Measurements from ENCODE around the gene GTSF1L.

GTSF1L gene

DNA sequence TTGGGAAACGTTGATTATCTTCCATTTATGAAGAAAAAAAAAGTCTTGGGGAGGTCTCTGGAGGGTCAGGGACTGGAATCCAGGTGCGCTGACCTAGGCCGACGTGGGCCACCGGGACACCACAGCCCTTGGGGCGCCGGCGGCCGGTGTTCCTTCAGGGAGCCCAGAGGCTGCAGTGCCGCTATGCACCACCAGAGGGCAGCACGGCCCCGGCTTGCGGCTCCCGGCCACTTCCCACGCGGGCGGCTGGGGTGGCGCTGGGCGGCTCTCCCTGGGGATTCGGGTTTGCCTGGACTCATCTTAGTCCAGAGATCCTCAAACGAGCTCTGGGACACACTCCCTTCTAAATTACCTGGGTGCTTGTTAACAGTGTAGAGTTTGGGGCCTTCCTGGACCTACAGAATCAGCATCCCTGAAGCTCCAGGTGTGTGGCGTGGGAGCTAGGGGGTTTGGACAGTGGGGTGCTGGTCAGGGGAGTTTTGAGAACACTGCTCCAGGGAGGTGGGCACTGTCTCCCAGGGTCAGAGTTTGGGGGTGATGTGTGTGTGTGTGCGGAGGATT lies 23.0 kb upstream of the GTSF1L start:
- no peak overlapping the region for H3K4me3 ChIP-seq (ENCODE audit: low read depth, low read length)
- TF ChIP-seq, protein P1, sequence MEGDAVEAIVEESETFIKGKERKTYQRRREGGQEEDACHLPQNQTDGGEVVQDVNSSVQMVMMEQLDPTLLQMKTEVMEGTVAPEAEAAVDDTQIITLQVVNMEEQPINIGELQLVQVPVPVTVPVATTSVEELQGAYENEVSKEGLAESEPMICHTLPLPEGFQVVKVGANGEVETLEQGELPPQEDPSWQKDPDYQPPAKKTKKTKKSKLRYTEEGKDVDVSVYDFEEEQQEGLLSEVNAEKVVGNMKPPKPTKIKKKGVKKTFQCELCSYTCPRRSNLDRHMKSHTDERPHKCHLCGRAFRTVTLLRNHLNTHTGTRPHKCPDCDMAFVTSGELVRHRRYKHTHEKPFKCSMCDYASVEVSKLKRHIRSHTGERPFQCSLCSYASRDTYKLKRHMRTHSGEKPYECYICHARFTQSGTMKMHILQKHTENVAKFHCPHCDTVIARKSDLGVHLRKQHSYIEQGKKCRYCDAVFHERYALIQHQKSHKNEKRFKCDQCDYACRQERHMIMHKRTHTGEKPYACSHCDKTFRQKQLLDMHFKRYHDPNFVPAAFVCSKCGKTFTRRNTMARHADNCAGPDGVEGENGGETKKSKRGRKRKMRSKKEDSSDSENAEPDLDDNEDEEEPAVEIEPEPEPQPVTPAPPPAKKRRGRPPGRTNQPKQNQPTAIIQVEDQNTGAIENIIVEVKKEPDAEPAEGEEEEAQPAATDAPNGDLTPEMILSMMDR (IDR thresholded peaks at IDR 0.05; ENCODE audit: insufficient read depth, low read length, missing control alignments): peak; percentile 99
- ChIA-PET CTCF (interaction anchor here (0.6 to 12.1 kb wide), 60 partner anchors 11 to 438 kb away, joined by 3 to 453 read pairs (median 4); partner anchors contain the start of gene SGK2), POLR2A (no interaction called here)
- DNase-seq (ENCODE audit: low read depth, low spot score): no peak

DNA sequence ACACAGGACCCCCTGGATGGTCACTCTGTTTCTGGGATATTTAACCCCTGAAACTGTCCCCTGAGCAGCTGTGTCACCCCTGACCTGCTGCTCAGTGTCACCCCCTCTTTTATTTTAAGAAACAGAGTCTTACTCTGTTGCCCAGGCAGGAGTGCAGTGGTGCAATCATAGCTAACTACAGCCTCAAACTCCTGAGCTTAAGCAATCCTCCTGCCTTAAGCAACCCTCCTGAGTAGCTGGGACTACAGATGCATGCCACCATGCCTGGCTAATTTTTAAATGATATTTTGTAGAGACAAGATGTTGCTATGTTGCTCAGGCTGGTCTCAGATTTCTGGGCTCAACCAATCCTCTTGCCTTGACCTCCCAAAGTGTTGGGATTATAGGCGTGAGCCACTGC lies 21.5 kb upstream of the GTSF1L start:
- POLR2A ChIA-PET: no interaction called here
- CTCF ChIA-PET: interaction anchor here (0.5 to 12.1 kb wide), 13 partner anchors 8 to 361 kb away, joined by 3 to 453 read pairs (median 4); no protein-coding TSS in a partner anchor
- H3K4me3 ChIP-seq (ENCODE audit: low read depth, low read length): no peak overlapping the region
- no peak for DNase-seq (ENCODE audit: low read depth, low spot score)
- TF ChIP-seq, protein P1 (IDR thresholded peaks at IDR 0.05; ENCODE audit: insufficient read depth, low read length, missing control alignments): no peak

GRCh38 chr20:43746344-43747137 lies 19.7 kb upstream of the GTSF1L start:
- TF ChIP-seq, protein P1 (IDR thresholded peaks at IDR 0.05; ENCODE audit: insufficient read depth, low read length, missing control alignments): no peak
- POLR2A ChIA-PET: interaction anchor here (0.7 kb wide), 1 partner anchor 34 kb away, joined by 3 read pairs; no protein-coding TSS in a partner anchor
- CTCF ChIA-PET: interaction anchor here (12.1 kb wide), 1 partner anchor 337 kb away, joined by 453 read pairs; no protein-coding TSS in a partner anchor
- DNase-seq (ENCODE audit: low read depth, low spot score): no peak
- H3K4me3 ChIP-seq (ENCODE audit: low read depth, low read length): no peak overlapping the region

DNA sequence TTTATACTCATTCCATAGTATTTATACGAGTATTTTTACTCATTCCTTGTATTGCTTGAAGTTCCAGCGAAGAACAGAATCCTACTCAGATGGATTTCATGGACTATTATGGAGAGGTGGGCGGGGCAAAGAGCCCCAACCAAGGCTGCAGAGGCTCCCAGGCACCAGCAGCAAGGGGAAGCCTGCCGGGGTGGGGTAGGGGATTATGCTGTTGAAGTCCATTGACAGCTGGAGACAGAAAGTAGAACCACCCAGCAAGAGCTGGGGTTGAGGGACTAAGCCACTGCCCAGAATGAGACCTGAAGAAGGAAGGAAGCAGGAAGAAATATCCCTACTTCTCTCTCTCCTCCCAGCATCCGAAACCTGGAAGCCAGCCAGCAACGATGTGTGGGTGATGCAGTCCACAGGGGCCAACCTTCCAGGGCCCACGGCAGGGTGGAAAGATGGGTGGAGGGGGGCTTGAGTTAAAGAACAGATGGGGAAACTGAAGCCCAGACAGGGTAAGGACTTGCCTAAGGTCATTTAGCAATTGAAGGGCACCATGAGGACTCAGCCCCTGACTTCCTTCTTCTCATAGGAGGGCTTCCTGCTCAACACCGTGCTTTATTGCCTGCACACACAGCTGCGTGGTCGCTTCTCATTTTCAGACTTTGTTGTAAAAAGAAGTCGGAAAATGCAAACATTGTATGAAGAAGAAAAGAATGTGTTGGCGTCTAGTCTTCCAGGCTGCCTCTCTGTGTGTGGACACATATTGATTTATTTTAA lies 18.3 kb upstream of the GTSF1L start:
- TF ChIP-seq, protein P1 (IDR thresholded peaks at IDR 0.05; ENCODE audit: insufficient read depth, low read length, missing control alignments): no peak
- ChIA-PET POLR2A (no interaction called here), CTCF (interaction anchor here (0.9 to 12.1 kb wide), 2 partner anchors 296 to 338 kb away, joined by 5 to 453 read pairs; no protein-coding TSS in a partner anchor)
- no peak overlapping the region for H3K4me3 ChIP-seq (ENCODE audit: low read depth, low read length)
- no peak for DNase-seq (ENCODE audit: low read depth, low spot score)

DNA sequence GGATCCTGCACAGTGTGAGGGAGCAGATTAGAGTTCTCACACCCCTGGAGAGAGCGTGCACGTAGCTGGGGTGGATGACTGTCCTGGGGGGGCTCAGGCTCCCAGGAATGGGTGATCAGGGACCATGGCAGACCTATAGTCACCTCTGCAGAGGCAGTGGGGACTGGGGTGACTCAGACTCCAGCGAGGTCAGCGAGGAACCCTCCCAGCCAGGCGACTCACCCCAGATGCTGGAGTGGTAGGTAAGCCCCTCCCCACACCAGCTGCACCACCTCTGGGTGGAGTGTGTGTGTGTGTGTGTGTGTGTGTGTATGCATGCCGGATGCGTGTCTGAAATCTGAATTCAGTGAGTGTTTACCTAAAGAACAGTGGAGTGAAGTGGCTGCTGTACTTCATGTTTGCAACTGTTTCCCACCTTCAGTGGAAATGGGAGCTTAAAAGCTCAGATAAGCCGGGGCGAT lies 17.4 kb upstream of the GTSF1L start:
- CTCF ChIA-PET: interaction anchor here (0.6 to 12.1 kb wide), 3 partner anchors 206 to 339 kb away, joined by 3 to 453 read pairs (median 5); no protein-coding TSS in a partner anchor
- DNase-seq (ENCODE audit: low read depth, low spot score): no peak
- POLR2A ChIA-PET: interaction anchor here (0.8 kb wide), 1 partner anchor 287 kb away, joined by 4 read pairs; no protein-coding TSS in a partner anchor
- TF ChIP-seq, protein P1 (IDR thresholded peaks at IDR 0.05; ENCODE audit: insufficient read depth, low read length, missing control alignments): no peak
- H3K4me3 ChIP-seq (ENCODE audit: low read depth, low read length): no peak overlapping the region
